ENCODE measurements around the gene MYOCOS.

- TF ChIP-seq CTCF (IDR thresholded peaks at IDR 0.05) = no peak
- TF ChIP-seq POLR2AphosphoS5 (IDR thresholded peaks at IDR 0.05) = no peak
These were observed 25.3 kb upstream of the MYOCOS start for GRCh38 chr1:171596705-171597104.
